BLaER1 treated with 17β-estradiol and CSF1 and Interleukin-3, amounts not matched to agents 10 nM and 100 nM (cell line): ENCODE results near the gene ZW10.
"Not testable (repeated sequence)": the region's sequence is repeated elsewhere in the genome, so short reads cannot be mapped to it uniquely, and the experiment has no call there.

Source experiments
- H3K27ac ChIP-seq, 11 experiments: shearing (Covaris generic); formaldehyde crosslinking; 2 replicates each; pipeline ENCODE4 v1.8.1; 2022
- H3K27me3 ChIP-seq, 11 experiments: shearing (Covaris generic); formaldehyde crosslinking; 2 replicates each; pipeline ENCODE4 v1.8.1; 2022
- H3K36me3 ChIP-seq, 11 experiments: shearing (Covaris generic); formaldehyde crosslinking; 2 replicates each; pipeline ENCODE4 v1.8.1; 2022
- H3K4me1 ChIP-seq, 10 experiments: shearing (Covaris generic); formaldehyde crosslinking; 2 replicates each; pipeline ENCODE4 v1.8.1; 2022
- H3K4me2 ChIP-seq, 11 experiments: shearing (Covaris generic); formaldehyde crosslinking; 2 replicates each; pipeline ENCODE4 v1.8.1; 2022
- H3K4me3 ChIP-seq, 10 experiments: shearing (Covaris generic); formaldehyde crosslinking; 2 replicates each; pipeline ENCODE4 v1.8.1; 2022
- H3K9ac ChIP-seq, 11 experiments: shearing (Covaris generic); formaldehyde crosslinking; 2 replicates each; pipeline ENCODE4 v1.8.1; 2022
- H3K9me3 ChIP-seq, 11 experiments: shearing (Covaris generic); formaldehyde crosslinking; replicated peaks in 1 of 11; 2 replicates each; pipeline ENCODE4 v1.8.1; 2022
- H4K20me1 ChIP-seq, 11 experiments: shearing (Covaris generic); formaldehyde crosslinking; 2 replicates each; pipeline ENCODE4 v1.8.1; 2022
- Cebpa-rat ChIP-seq, 11 experiments: shearing (Covaris generic); IDR thresholded peaks; 2 replicates each; pipeline ENCODE4 v1.8.1; 2022

The ZW10 gene

GRCh38 chr11:113771964-113772363 is 1.5 kb downstream of the ZW10 start:
- Histone ChIP-seq H3K4me2 (peak overlapping the region; percentile 80 to 92 (median 86)), H3K9ac (peak overlapping the region; percentile 88 to 98 (median 94); a peak in 20 of 22 replicates), H4K20me1 (peaks cover 0 to 26% (median 5%) of the 10 kb centered on the region in 11 experiments; a peak in 6 of 22 replicates)

GRCh38 chr11:113764527-113765219 is 8.8 kb downstream of the ZW10 start:
- Histone ChIP-seq H3K4me2 (no peak overlapping the region), H3K4me1 (peaks cover 0 to 10% (median 4%) of the 10 kb centered on the region in 10 experiments; a peak in 3 of 20 replicates), H3K9me3 (peaks cover 0 to 19% (median 16%) of the 10 kb centered on the region in 11 experiments; a peak in 16 of 22 replicates), H3K36me3 (peaks cover 83 to 100% (median 94%) of the 10 kb centered on the region in 11 experiments), H3K9ac (no peak overlapping the region), H3K27ac (no peak overlapping the region), H3K27me3 (no peaks in the 10 kb centered on the region), H3K4me3 (no peak overlapping the region), H4K20me1 (peaks cover 0 to 63% (median 14%) of the 10 kb centered on the region in 11 experiments; a peak in 14 of 22 replicates)
- no peak for TF ChIP-seq Cebpa-rat (IDR thresholded peaks at IDR 0.05)

More at GRCh38 chr11:113771964-113772363, 1.5 kb downstream of the ZW10 start:
- Histone ChIP-seq H3K4me1 (peaks cover 9 to 15% (median 12%) of the 10 kb centered on the region in 10 experiments), H3K27ac (no peak overlapping the region), H3K27me3 (no peaks in the 10 kb centered on the region), H3K36me3 (peaks cover 23 to 51% (median 39%) of the 10 kb centered on the region in 11 experiments), H3K9me3 (no peaks in the 10 kb centered on the region), H3K4me3 (peak overlapping the region in 8 of 10 experiments; percentile 74 to 99 (median 93); a peak in 7 of 20 replicates)
- no peak for TF ChIP-seq Cebpa-rat (IDR thresholded peaks at IDR 0.05)

DNA sequence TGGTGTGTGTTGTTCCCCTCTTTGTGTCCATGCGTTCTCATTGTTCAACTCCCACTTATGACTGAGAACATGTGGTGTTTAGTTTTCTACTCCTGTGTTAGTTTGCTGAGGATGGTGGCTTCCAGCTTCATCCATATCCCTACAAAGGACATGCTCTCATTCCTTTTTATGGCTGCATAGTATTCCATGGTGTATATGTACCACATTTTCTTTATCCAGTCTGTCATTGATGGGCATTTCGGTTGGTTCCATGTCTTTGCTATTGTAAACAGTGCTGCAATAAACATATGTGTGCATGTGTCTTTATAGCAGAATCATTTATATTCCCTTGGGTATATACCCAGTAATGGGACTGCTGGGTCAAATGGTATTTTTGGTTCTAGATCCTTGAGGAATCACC is 10.5 kb downstream of the ZW10 start:
- H3K27me3 ChIP-seq, H3K4me2 ChIP-seq, H3K27ac ChIP-seq, H3K9ac ChIP-seq, H3K4me3 ChIP-seq: not testable (repeated sequence)
- Histone ChIP-seq H3K9me3 (peaks cover 0 to 19% (median 16%) of the 10 kb centered on the region in 11 experiments; a peak in 16 of 22 replicates), H3K4me1 (peaks cover 0 to 10% (median 4%) of the 10 kb centered on the region in 10 experiments; a peak in 3 of 20 replicates), H4K20me1 (peaks cover 0 to 54% (median 14%) of the 10 kb centered on the region in 11 experiments; a peak in 14 of 22 replicates), H3K36me3 (peaks cover 85 to 100% (median 99%) of the 10 kb centered on the region in 11 experiments)

- Histone ChIP-seq H3K36me3 (peaks cover 90 to 100% (median 99%) of the 10 kb centered on the region in 11 experiments), H4K20me1 (peaks cover 0 to 35% (median 14%) of the 10 kb centered on the region in 11 experiments; a peak in 14 of 22 replicates), H3K27me3 (no peaks in the 10 kb centered on the region), H3K9ac (no peak overlapping the region), H3K9me3 (peaks cover 0 to 28% (median 20%) of the 10 kb centered on the region in 11 experiments; a peak in 16 of 22 replicates), H3K4me1 (peaks cover 0 to 6% (median 4%) of the 10 kb centered on the region in 10 experiments; a peak in 3 of 20 replicates), H3K27ac (no peak overlapping the region), H3K4me3 (no peak overlapping the region), H3K4me2 (no peak overlapping the region)
- no peak for TF ChIP-seq Cebpa-rat (IDR thresholded peaks at IDR 0.05)
These were observed 13.3 kb downstream of the ZW10 start for GRCh38 chr11:113760241-113760640.

- no peak overlapping the region for H3K9ac ChIP-seq
- no peaks in the 10 kb centered on the region for H3K4me1 ChIP-seq
- peaks cover 66 to 99% (median 81%) of the 10 kb centered on the region in 11 experiments for H3K36me3 ChIP-seq
- H3K4me3 ChIP-seq = no peak overlapping the region
- H3K4me2 ChIP-seq = no peak overlapping the region
- 0 out of 22 replicates have a peak, but pooled peaks of 1 of the 11 experiments have one; percentile 5 for TF ChIP-seq Cebpa-rat (IDR thresholded peaks at IDR 0.05)
- peaks cover 0 to 21% (median 15%) of the 10 kb centered on the region in 11 experiments; a peak in 16 of 22 replicates for H3K9me3 ChIP-seq
- no peak overlapping the region for H3K27ac ChIP-seq
- no peaks in the 10 kb centered on the region for H3K27me3 ChIP-seq
- H4K20me1 ChIP-seq = no peaks in the 10 kb centered on the region
These were observed 20.6 kb downstream of the ZW10 start for GRCh38 chr11:113752932-113753331.

- Histone ChIP-seq H3K4me3 (no peak overlapping the region), H3K36me3 (peaks cover 95 to 100% (median 98%) of the 10 kb centered on the region in 11 experiments), H3K9ac (no peak overlapping the region), H3K4me2 (no peak overlapping the region), H3K9me3 (no peaks in the 10 kb centered on the region), H4K20me1 (no peaks in the 10 kb centered on the region), H3K27ac (no peak overlapping the region), H3K27me3 (no peaks in the 10 kb centered on the region), H3K4me1 (no peaks in the 10 kb centered on the region)
- TF ChIP-seq Cebpa-rat (IDR thresholded peaks at IDR 0.05) = no peak
These were observed 37.2 kb downstream of the ZW10 start for GRCh38 chr11:113736323-113736722.

DNA sequence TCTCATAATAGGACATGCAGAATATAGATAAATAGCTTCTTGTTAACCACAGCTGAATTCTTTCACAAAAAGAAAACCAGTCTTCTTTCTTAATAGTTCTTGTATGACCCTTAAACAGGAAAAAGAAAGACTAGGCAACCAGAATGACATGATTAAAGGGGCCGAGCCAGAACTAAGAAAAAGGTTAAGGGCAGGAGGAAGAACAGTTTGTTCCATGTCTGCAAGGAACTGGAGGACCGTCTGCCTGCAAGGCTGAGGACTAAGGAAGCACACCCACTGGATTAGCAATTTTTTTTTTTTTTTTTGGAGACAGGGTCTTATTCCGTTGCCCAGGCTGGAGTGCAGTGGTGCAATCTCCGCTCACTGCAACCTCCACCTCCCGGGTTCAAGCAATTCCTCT is 41.4 kb downstream of the ZW10 start:
- Histone ChIP-seq H4K20me1 (no peaks in the 10 kb centered on the region; a peak in 1 of 22 replicates), H3K36me3 (peaks cover 53 to 63% (median 59%) of the 10 kb centered on the region in 11 experiments), H3K9ac (no peak overlapping the region), H3K27me3 (no peaks in the 10 kb centered on the region), H3K27ac (no peak overlapping the region), H3K4me3 (no peak overlapping the region), H3K4me2 (no peak overlapping the region), H3K9me3 (no peaks in the 10 kb centered on the region), H3K4me1 (peaks cover 0 to 33% (median 4%) of the 10 kb centered on the region in 10 experiments; a peak in 10 of 20 replicates)
- TF ChIP-seq Cebpa-rat (IDR thresholded peaks at IDR 0.05) = no peak

DNA sequence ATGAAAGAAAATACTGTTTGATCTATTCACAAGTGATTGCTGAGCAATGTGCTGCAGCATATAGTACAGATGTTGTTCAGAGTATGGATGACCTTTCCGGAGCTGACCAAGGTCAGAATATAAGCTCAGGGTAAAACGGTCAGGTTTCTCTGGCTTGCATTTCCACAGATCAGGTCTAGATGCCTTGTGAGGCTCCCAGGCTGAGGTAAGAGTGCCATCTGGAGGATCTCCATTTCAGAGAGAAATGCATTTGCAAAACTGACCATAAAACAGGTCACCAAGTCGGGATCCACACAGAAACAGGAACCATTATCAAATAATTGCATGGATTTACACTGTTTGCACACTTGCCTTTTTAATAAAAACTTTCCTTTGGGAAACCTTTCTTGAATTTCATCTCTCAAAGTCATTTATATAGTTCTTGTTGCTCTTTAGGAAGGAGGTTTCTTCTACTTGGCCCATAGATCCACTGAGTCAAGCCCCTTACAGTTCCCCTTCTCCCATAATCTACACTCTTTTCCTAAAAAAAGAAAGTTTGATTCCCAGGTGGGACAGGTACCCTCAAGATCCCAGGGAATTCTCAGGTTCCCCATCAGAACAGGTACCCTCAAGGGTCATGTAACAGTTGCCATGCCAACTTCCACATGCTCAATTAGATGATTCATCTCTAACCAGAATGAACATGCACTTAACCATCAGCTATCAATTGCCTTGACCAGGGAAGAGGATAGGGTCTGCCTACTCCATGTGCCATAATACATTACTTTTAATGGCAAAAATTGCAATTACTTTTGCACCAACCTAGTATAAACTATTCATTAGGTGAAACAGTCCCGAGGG is 42.4 kb downstream of the ZW10 start:
- Histone ChIP-seq H4K20me1 (no peaks in the 10 kb centered on the region; a peak in 1 of 22 replicates), H3K4me3 (no peak overlapping the region), H3K27ac (no peak overlapping the region), H3K27me3 (no peaks in the 10 kb centered on the region), H3K9ac (no peak overlapping the region), H3K4me1 (peaks cover 0 to 40% (median 4%) of the 10 kb centered on the region in 10 experiments; a peak in 10 of 20 replicates), H3K4me2 (no peak overlapping the region), H3K36me3 (peaks cover 43 to 53% (median 49%) of the 10 kb centered on the region in 11 experiments), H3K9me3 (no peaks in the 10 kb centered on the region)
- no peak for TF ChIP-seq Cebpa-rat (IDR thresholded peaks at IDR 0.05)
